H9 (cell line): ENCODE results near the gene CALR. TPM values are rescaled to one million over a fixed set of nuclear protein-coding genes. Genes with fewer than 3 reads are reported as not detected.

Experiments used
- DNase-seq: peaks from one replicate; pipeline ENCODE4 v3.0.0-alpha.2; 2017
- H2AFZ ChIP-seq: one replicate; pipeline ENCODE4 v1.6.1; 2013; ENCODE audit warnings: mild to moderate bottlenecking, low read length, control low read depth, moderate library complexity
- H2AK5ac ChIP-seq: 2 replicates; pipeline ENCODE4 v1.6.1; 2013; ENCODE audit warnings: low read length, control low read depth, mixed read lengths; ENCODE audit not compliant: insufficient read length
- H2BK120ac ChIP-seq: one replicate; pipeline ENCODE4 v1.6.1; 2013; ENCODE audit warnings: low read depth, mild to moderate bottlenecking, low read length, control low read depth, inconsistent platforms; ENCODE audit not compliant: poor library complexity, severe bottlenecking
- H2BK12ac ChIP-seq: 2 replicates; pipeline ENCODE4 v1.6.1; 2013; ENCODE audit warnings: low read length, control low read depth, mixed read lengths, low read depth; ENCODE audit not compliant: insufficient read length
- H2BK15ac ChIP-seq: 2 replicates; pipeline ENCODE4 v1.6.1; 2013; ENCODE audit warnings: low read depth, low read length, control low read depth
- H2BK20ac ChIP-seq: one replicate; pipeline ENCODE4 v1.6.1; 2013; ENCODE audit warnings: low read depth, mild to moderate bottlenecking, low read length, control low read depth, inconsistent platforms; ENCODE audit not compliant: poor library complexity, severe bottlenecking
- H2BK5ac ChIP-seq: 2 replicates; pipeline ENCODE4 v1.6.1; 2013; ENCODE audit warnings: low read length, control low read depth, mixed read lengths; ENCODE audit not compliant: insufficient read length
- H3K14ac ChIP-seq: 2 replicates; pipeline ENCODE4 v1.6.1; 2013; ENCODE audit warnings: low read length, control low read depth; ENCODE audit not compliant: insufficient read depth
- H3K18ac ChIP-seq: 2 replicates; pipeline ENCODE4 v1.6.1; 2013; ENCODE audit warnings: low read depth, mild to moderate bottlenecking, mixed read lengths, low read length, control low read depth; ENCODE audit not compliant: insufficient read length
- H3K23ac ChIP-seq: 2 replicates; pipeline ENCODE4 v1.6.1; 2013; ENCODE audit warnings: low read length, control low read depth, mixed read lengths, low read depth; ENCODE audit not compliant: insufficient read length
- H3K23me2 ChIP-seq: 2 replicates; pipeline ENCODE4 v1.6.1; 2013; ENCODE audit warnings: low read depth, mild to moderate bottlenecking, mixed read lengths, low read length, control low read depth; ENCODE audit not compliant: insufficient read length, poor library complexity, severe bottlenecking
- H3K27ac ChIP-seq: 2 replicates; pipeline ENCODE4 v1.5.1; 2013; ENCODE audit warnings: low read length, control low read depth, mixed read lengths, low read depth; ENCODE audit not compliant: insufficient read length
- H3K27me3 ChIP-seq: 2 replicates; pipeline ENCODE4 v1.6.1; 2013; ENCODE audit warnings: low read length, control low read depth, inconsistent platforms; ENCODE audit not compliant: insufficient read depth
- H3K4ac ChIP-seq: 2 replicates; pipeline ENCODE4 v1.6.1; 2013; ENCODE audit warnings: low read depth, mild to moderate bottlenecking, control low read depth, inconsistent platforms, low read length, moderate library complexity
- H3K4me1 ChIP-seq: 2 replicates; pipeline ENCODE4 v1.6.1; 2013; ENCODE audit warnings: low read length, control low read depth, inconsistent platforms; ENCODE audit not compliant: insufficient read depth
- H3K4me2 ChIP-seq: 2 replicates; pipeline ENCODE4 v1.6.1; 2013; ENCODE audit warnings: low read length, control low read depth, mixed read lengths; ENCODE audit not compliant: insufficient read length, insufficient read depth
- H3K56ac ChIP-seq: 2 replicates; pipeline ENCODE4 v1.6.1; 2013; ENCODE audit warnings: low read depth, mild to moderate bottlenecking, mixed read lengths, low read length, control low read depth; ENCODE audit not compliant: insufficient read length
- H3K79me1 ChIP-seq: 2 replicates; pipeline ENCODE4 v1.6.1; 2013; ENCODE audit warnings: low read depth, mild to moderate bottlenecking, moderate library complexity, low read length, control low read depth, inconsistent platforms; ENCODE audit not compliant: insufficient read depth, poor library complexity, severe bottlenecking
- H3K79me2 ChIP-seq: 2 replicates; pipeline ENCODE4 v1.6.1; 2013; ENCODE audit warnings: low read length, control low read depth, inconsistent platforms; ENCODE audit not compliant: insufficient read depth
- H3K9ac ChIP-seq: 2 replicates; pipeline ENCODE4 v1.6.1; 2013; ENCODE audit warnings: low read length, control low read depth, mixed read lengths; ENCODE audit not compliant: insufficient read length; ENCODE audit errors: extremely low read depth
- H3K9me3 ChIP-seq: one replicate; pipeline ENCODE4 v1.6.1; 2013; ENCODE audit warnings: low read depth, low read length, inconsistent platforms; ENCODE audit not compliant: control insufficient read depth
- H3T11ph ChIP-seq: one replicate; pipeline ENCODE4 v1.6.1; 2013; ENCODE audit warnings: mild to moderate bottlenecking, low read length, control low read depth, inconsistent platforms
- H4K20me1 ChIP-seq: one replicate; pipeline ENCODE4 v1.6.1; 2013; ENCODE audit not compliant: control insufficient read depth, insufficient read length, insufficient read depth
- H4K5ac ChIP-seq: 2 replicates; pipeline ENCODE4 v1.6.1; 2013; ENCODE audit warnings: low read depth, mild to moderate bottlenecking, mixed read lengths, low read length, control low read depth; ENCODE audit not compliant: insufficient read length
- H4K8ac ChIP-seq: replicated peaks from 2 replicates; pipeline ENCODE4 v1.6.1; 2013; ENCODE audit warnings: low read length, control low read depth, mixed read lengths, low read depth; ENCODE audit not compliant: insufficient read length
- H4K91ac ChIP-seq: 2 replicates; pipeline ENCODE4 v1.6.1; 2013; ENCODE audit warnings: low read depth, mild to moderate bottlenecking, moderate library complexity, mixed read lengths, low read length, control low read depth; ENCODE audit not compliant: insufficient read length
- H3K27ac Mint-ChIP-seq, 3 experiments: 2 replicates in 2 of 3; 3 replicates in 1 of 3; pipeline ENCODE4 v1.8.0; 2020 to 2021; ENCODE audit warnings: mixed read lengths in 3 of 3, mild to moderate bottlenecking in 1 of 3, moderate library complexity in 1 of 3
- H3K27me3 Mint-ChIP-seq: 2 replicates; pipeline ENCODE4 v1.8.0; 2021; ENCODE audit warnings: low read depth, mild to moderate bottlenecking, moderate library complexity, mixed read lengths
- H3K36me3 Mint-ChIP-seq, 3 experiments: 2 replicates in 2 of 3; 3 replicates in 1 of 3; pipeline ENCODE4 v1.8.0; 2020 to 2021; ENCODE audit warnings: low read depth in 3 of 3, mixed read lengths in 3 of 3; ENCODE audit not compliant: insufficient read depth in 1 of 3
- H3K4me1 Mint-ChIP-seq, 2 experiments: 2 replicates each; pipeline ENCODE4 v1.8.0; 2020; ENCODE audit warnings: mixed read lengths in 2 of 2
- H3K4me3 Mint-ChIP-seq, 2 experiments: 2 replicates in 1 of 2; 3 replicates in 1 of 2; pipeline ENCODE4 v1.8.0; 2020 to 2021; ENCODE audit warnings: mild to moderate bottlenecking in 2 of 2, mixed read lengths in 2 of 2, moderate library complexity in 1 of 2
- H3K9me3 Mint-ChIP-seq, 2 experiments: 2 replicates in 1 of 2; 3 replicates in 1 of 2; pipeline ENCODE4 v1.8.0; 2020; ENCODE audit warnings: mild to moderate bottlenecking in 2 of 2, mixed read lengths in 2 of 2, moderate library complexity in 1 of 2
- CTCF ChIP-seq: fragments of 200-600 bp; sonication (generic); conservative IDR thresholded peaks from 3 replicates; pipeline ENCODE4 v1.8.0; 2021; ENCODE audit warnings: antibody characterized with exemption, mild to moderate bottlenecking
- WGBS: extraction: QIAGEN DNeasy Blood & Tissue Kit; methylation state at CpG from one replicate; pipeline ENCODE4 v1.1.7; 2013; ENCODE audit warnings: missing lambda C conversion rate, low lambda C conversion rate, mixed read lengths; ENCODE audit not compliant: insufficient read length; ENCODE audit errors: extremely low coverage; 5-methylcytosine and 5-hydroxymethylcytosine counted together
- total RNA-seq: library from RNA; stranded (reverse); gene quantifications from 2 replicates; pipeline ENCODE4 v1.2.1, GENCODE V29; 2021

Gene CALR
- total RNA-seq, 1 experiment from 2014 or later = 887 TPM

DNA sequence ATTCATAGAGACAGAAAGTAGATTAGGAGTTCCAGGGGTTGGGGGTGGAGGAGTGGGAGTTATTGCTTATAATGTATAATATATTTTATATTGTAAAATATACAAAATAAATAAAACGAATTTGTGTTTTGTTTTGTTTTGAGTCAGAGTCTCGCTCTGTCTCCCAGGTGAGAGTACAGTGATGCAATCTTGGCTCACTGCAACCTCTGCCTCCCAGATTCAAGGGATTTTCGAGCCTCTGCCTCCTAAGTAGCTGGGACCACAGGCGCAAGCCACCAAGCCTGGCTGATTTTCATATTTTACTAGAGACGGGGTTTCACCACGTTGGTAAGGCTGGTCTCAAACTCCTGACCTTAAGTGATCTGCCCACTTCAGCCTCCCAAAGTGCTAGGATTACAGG is 21.1 kb downstream of the CALR start:
- Histone ChIP-seq H3K23me2 (peaks cover 3% of the 10 kb centered on the region), H3K9me3 (no peaks in the 10 kb centered on the region), H3T11ph (no peak overlapping the region), H4K20me1 (no peaks in the 10 kb centered on the region), H2BK20ac (no peak overlapping the region), H3K14ac (no peak overlapping the region), H2BK120ac (no peak overlapping the region), H2AK5ac (no peak overlapping the region), H3K56ac (no peak overlapping the region), H4K8ac (no peak overlapping the region), H2AFZ (no peak overlapping the region), H3K4me2 (no peak overlapping the region), H3K4me1 (no peaks in the 10 kb centered on the region; the same call in 1 of the 2 replicates), H3K18ac (no peak overlapping the region), H2BK15ac (no peak overlapping the region), H3K79me1 (peaks cover 5% of the 10 kb centered on the region), H2BK12ac (no peak overlapping the region), H3K79me2 (peaks cover 7% of the 10 kb centered on the region; the same call in 1 of the 2 replicates), H3K4ac (no peak overlapping the region), H3K23ac (no peak overlapping the region), H2BK5ac (no peak overlapping the region), H4K5ac (no peak overlapping the region), H3K9ac (no peak overlapping the region), H4K91ac (no peak overlapping the region), H3K27me3 (no peaks in the 10 kb centered on the region), H3K27ac (no peak overlapping the region)
- peaks cover 11 to 15% (median 13%) of the 10 kb centered on the region in 3 experiments for H3K36me3 Mint-ChIP-seq
- peaks cover 14 to 18% of the 10 kb centered on the region in 2 experiments for H3K4me1 Mint-ChIP-seq
- peaks cover 3 to 4% of the 10 kb centered on the region in 2 experiments; a peak in 3 of 5 replicates for H3K9me3 Mint-ChIP-seq
- WGBS = no CpG with 5 or more reads among the region's 6 CpGs
- no peak for TF ChIP-seq CTCF
- H3K27ac Mint-ChIP-seq = no peak overlapping the region
- no peak for DNase-seq
- H3K4me3 Mint-ChIP-seq = no peak overlapping the region
- H3K27me3 Mint-ChIP-seq = peaks cover 9% of the 10 kb centered on the region
